ENCODE measurements around the gene SLC5A2. TPM values are rescaled to one million over a fixed set of nuclear protein-coding genes. Genes with fewer than 3 reads are reported as not detected.
A peak's percentile ranks its signal among the peaks of the same experiment; 100 is the strongest.

The SLC5A2 gene
- total RNA-seq, 1 experiment from 2014 or later, result 0.11 TPM

GRCh38 chr16:31460582-31461002, 22.3 kb upstream of the SLC5A2 start:
- Histone ChIP-seq H3K79me2 (ENCODE audit: low read length) (peaks cover 17% of the 10 kb centered on the region; the same call in 1 of the 2 replicates), H3K27me3 (ENCODE audit: low read length) (no peaks in the 10 kb centered on the region), H3K9me3 (ENCODE audit: low read length) (no peaks in the 10 kb centered on the region), H3K27ac (ENCODE audit: low read length) (no peak overlapping the region), H3K4me1 (ENCODE audit: insufficient read depth, low read length) (peaks cover 13% of the 10 kb centered on the region), H3K4me2 (ENCODE audit: low read length) (peak overlapping the region; percentile 91), H3F3A (ENCODE audit: low read length, unreplicated experiment) (no peaks in the 10 kb centered on the region), H3K36me3 (ENCODE audit: low read depth, low read length) (no peaks in the 10 kb centered on the region), H4K20me1 (ENCODE audit: low read length) (no peaks in the 10 kb centered on the region), H2AFZ (ENCODE audit: low read length) (no peak overlapping the region), H3K9me2 (replicated peaks; ENCODE audit: low read length) (no peaks in the 10 kb centered on the region), H3K9ac (ENCODE audit: low read length) (no peak overlapping the region), H3K4me3 (ENCODE audit: low read length) (peak overlapping the region; percentile 66)
- intact Hi-C loops (cut with micrococcal nuclease), result no loop called here
- TF ChIP-seq EZH2phosphoT487 (IDR thresholded peaks at IDR 0.05; ENCODE audit: borderline replicate concordance, low read length) (no peak), EZH2 (IDR thresholded peaks at IDR 0.05; ENCODE audit: low read length, unreplicated experiment) (no peak), CTCF (conservative IDR thresholded peaks at IDR 0.05; ENCODE audit: low read depth, low read length) (peak; percentile 65)
- CTCF ChIA-PET, result interaction anchor here (0.6 to 1.1 kb wide), 4 partner anchors 9 to 297 kb away, joined by 3 to 12 read pairs (median 4); no protein-coding TSS in a partner anchor
- no peak for ATAC-seq
- TSS peak; percentile 61 for BruUV-seq (replicated peaks)
- POLR2A ChIA-PET (ENCODE audit: unreplicated experiment), result interaction anchor here (0.5 to 1.2 kb wide), 4 partner anchors 11 to 339 kb away, joined by 3 to 6 read pairs (median 4); partner anchors contain the start of genes TGFB1I1 and ZNF843
- peak; percentile 51 for DNase-seq

- H3K79me2 ChIP-seq (ENCODE audit: low read length), result peaks cover 17% of the 10 kb centered on the region; the same call in 1 of the 2 replicates
- H3K36me3 ChIP-seq (ENCODE audit: low read depth, low read length), result no peaks in the 10 kb centered on the region
- no TSS peak for BruUV-seq (replicated peaks)
- H3F3A ChIP-seq (ENCODE audit: low read length, unreplicated experiment), result no peaks in the 10 kb centered on the region
- H3K9me2 ChIP-seq (replicated peaks; ENCODE audit: low read length), result no peaks in the 10 kb centered on the region
- no peaks in the 10 kb centered on the region for H3K27me3 ChIP-seq (ENCODE audit: low read length)
- H3K4me2 ChIP-seq (ENCODE audit: low read length), result no peak overlapping the region
- no peaks in the 10 kb centered on the region for H4K20me1 ChIP-seq (ENCODE audit: low read length)
- no peak overlapping the region for H3K9ac ChIP-seq (ENCODE audit: low read length)
- H3K4me1 ChIP-seq (ENCODE audit: insufficient read depth, low read length), result peaks cover 13% of the 10 kb centered on the region
- DNase-seq (no peak), ATAC-seq (no peak)
- H3K9me3 ChIP-seq (ENCODE audit: low read length), result no peaks in the 10 kb centered on the region
- TF ChIP-seq EZH2 (IDR thresholded peaks at IDR 0.05; ENCODE audit: low read length, unreplicated experiment) (no peak), EZH2phosphoT487 (IDR thresholded peaks at IDR 0.05; ENCODE audit: borderline replicate concordance, low read length) (no peak), CTCF (conservative IDR thresholded peaks at IDR 0.05; ENCODE audit: low read depth, low read length) (no peak)
- intact Hi-C loops (cut with micrococcal nuclease), result no loop called here
- ChIA-PET POLR2A (ENCODE audit: unreplicated experiment) (interaction anchor here (1.2 kb wide), 1 partner anchor 10 kb away, joined by 5 read pairs; the partner anchor contains the start of gene TGFB1I1), CTCF (interaction anchor here (0.6 to 1.1 kb wide), 2 partner anchors 27 to 296 kb away, joined by 3 read pairs; no protein-coding TSS in a partner anchor)
- H3K27ac ChIP-seq (ENCODE audit: low read length), result no peak overlapping the region
- H3K4me3 ChIP-seq (ENCODE audit: low read length), result no peak overlapping the region
- no peak overlapping the region for H2AFZ ChIP-seq (ENCODE audit: low read length)
Measured at GRCh38 chr16:31461201-31461920, 21.6 kb upstream of the SLC5A2 start.
